GM12878 (cell line): ENCODE data around the gene KCNMB2. TPM values are rescaled to one million over a fixed set of nuclear protein-coding genes. Genes with fewer than 3 reads are reported as not detected.

Experiments
- ATAC-seq: fragments of 200-7000 bp; cut with Tn5 transposase; 3 replicates; pipeline ENCODE4 v1.9.1; 2020; ENCODE audit warnings: mild to moderate bottlenecking, moderate library complexity
- BruUV-seq: library from RNA; stranded (reverse); fragments of 400-500 nt; replicated peaks from 2 replicates; lab custom pipeline; 2021; lab: Mats Ljungman, UMichigan
- CTCF ChIA-PET: fragments of 300-600 bp; sonication (Branson Sonifier 250); formaldehyde crosslinking; extraction: SDS; loops from one replicate; lab custom pipeline; 2021; ENCODE audit warnings: inconsistent platforms; lab: Yijun Ruan, JAX
- POLR2A ChIA-PET: fragments of 350-600 bp; formaldehyde crosslinking; extraction: SDS; loops from one replicate; lab custom pipeline; 2021; ENCODE audit warnings: inconsistent platforms; lab: Charles Lee
- RAD21 ChIA-PET: fragments of 300-600 bp; sonication (Branson Sonifier 250); formaldehyde crosslinking; loops from one replicate; lab custom pipeline; 2023; ENCODE audit warnings: antibody characterized with exemption; ENCODE audit not compliant: unreplicated experiment; lab: Charles Lee
- SMC1A ChIA-PET: fragments of 300-600 bp; sonication (Branson Sonifier 250); formaldehyde crosslinking; loops from one replicate; lab custom pipeline; 2023; ENCODE audit not compliant: unreplicated experiment, uncharacterized antibody; lab: Charles Lee
- DNase-seq: peaks from one replicate; pipeline ENCODE4 v3.0.0-alpha.2; 2011; ENCODE audit warnings: low read depth, low spot score
- FAIRE-seq: peaks from 3 replicates; lab custom pipeline; 2011; peaks lifted over from hg19 to GRCh38; lab: Jason Lieb, UNC
- H2AFZ ChIP-seq: 2 replicates; pipeline ENCODE4 v1.6.0; 2011; ENCODE audit warnings: low read depth, low read length, control low read depth; ENCODE audit not compliant: control insufficient read depth
- H3K27ac ChIP-seq: 2 replicates; pipeline ENCODE4 v1.5.1; 2011; ENCODE audit warnings: control low read depth; ENCODE audit not compliant: control insufficient read depth, insufficient read depth
- H3K27me3 ChIP-seq, 2 experiments: replicated peaks in 1 of 2; 2 replicates each; pipeline versions ENCODE4 v1.6.0 to v1.6.1; 2011; ENCODE audit warnings: low read length in 1 of 2; ENCODE audit not compliant: control insufficient read depth in 2 of 2, insufficient read depth in 2 of 2
- H3K36me3 ChIP-seq, 2 experiments: 2 replicates each; pipeline ENCODE4 v1.5.1; 2011; ENCODE audit warnings: low read length in 1 of 2; ENCODE audit not compliant: control insufficient read depth in 2 of 2, insufficient read depth in 2 of 2
- H3K4me1 ChIP-seq: 2 replicates; pipeline ENCODE4 v1.6.1; 2011; ENCODE audit warnings: mild to moderate bottlenecking, low read length, moderate library complexity, mixed read lengths; ENCODE audit not compliant: control insufficient read depth, insufficient read depth
- H3K4me2 ChIP-seq: 2 replicates; pipeline ENCODE4 v1.6.0; 2011; ENCODE audit warnings: control low read depth; ENCODE audit not compliant: control insufficient read depth, insufficient read depth
- H3K4me3 ChIP-seq: fragments of 200-600 bp; sonication (generic); 2 replicates; pipeline ENCODE4 v1.5.1; 2016
- H3K79me2 ChIP-seq: 2 replicates; pipeline ENCODE4 v1.6.0; 2011; ENCODE audit warnings: low read length; ENCODE audit not compliant: control insufficient read depth, insufficient read depth
- H3K9ac ChIP-seq: 2 replicates; pipeline ENCODE4 v1.8.0; 2011; ENCODE audit warnings: low read length, control low read depth, mixed read lengths; ENCODE audit not compliant: control insufficient read depth, insufficient read depth
- H3K9me3 ChIP-seq: replicated peaks from 3 replicates; pipeline ENCODE4 v1.5.1; 2011; ENCODE audit warnings: mild to moderate bottlenecking, low read length; ENCODE audit not compliant: control insufficient read depth, insufficient read depth
- H4K20me1 ChIP-seq: 2 replicates; pipeline ENCODE4 v1.6.0; 2011; ENCODE audit not compliant: control insufficient read depth, insufficient read depth
- BMI1 ChIP-seq: fragments of 450-650 bp; IDR thresholded peaks from 2 replicates; pipeline ENCODE4 v1.6.1; 2016; ENCODE audit warnings: mild to moderate bottlenecking, moderate library complexity, borderline replicate concordance
- E4F1 ChIP-seq: fragments of 450-650 bp; IDR thresholded peaks from 2 replicates; pipeline ENCODE4 v1.6.1; 2018; ENCODE audit warnings: borderline replicate concordance, mild to moderate bottlenecking; ENCODE audit not compliant: partially characterized antibody
- ELK1 ChIP-seq: IDR thresholded peaks from 2 replicates; pipeline ENCODE4 v1.6.1; 2012; ENCODE audit warnings: low read depth, low read length, improper control_type of control experiment
- HDGF ChIP-seq: fragments of 450-650 bp; IDR thresholded peaks from 2 replicates; pipeline ENCODE4 v1.6.1; 2016; ENCODE audit warnings: antibody characterized with exemption
- MAX ChIP-seq: IDR thresholded peaks from 2 replicates; pipeline ENCODE4 v1.6.1; 2012; ENCODE audit warnings: low read depth, low read length, improper control_type of control experiment
- MYB ChIP-seq: fragments of 150-350 bp; IDR thresholded peaks from 2 replicates; pipeline ENCODE4 v1.6.1; 2014; ENCODE audit warnings: mild to moderate bottlenecking, low read depth, low read length, borderline replicate concordance
- SIX5 ChIP-seq: IDR thresholded peaks from 2 replicates; pipeline ENCODE4 v1.6.1; 2011; ENCODE audit warnings: mild to moderate bottlenecking, low read depth, low read length, moderate library complexity; ENCODE audit not compliant: severe bottlenecking
- SUPT20H ChIP-seq: IDR thresholded peaks from 2 replicates; pipeline ENCODE4 v1.6.1; 2011; ENCODE audit warnings: low read depth, mild to moderate bottlenecking, low read length, moderate library complexity, borderline replicate concordance; ENCODE audit not compliant: control insufficient read depth
- ZBED1 ChIP-seq: IDR thresholded peaks from 2 replicates; pipeline ENCODE4 v1.6.1; 2016; ENCODE audit warnings: borderline replicate concordance
- ZNF622 ChIP-seq: fragments of 450-650 bp; IDR thresholded peaks from 2 replicates; pipeline ENCODE4 v1.6.1; 2017; ENCODE audit warnings: mild to moderate bottlenecking, inconsistent platforms
- WGBS: methylation state at CpG from one replicate; pipeline ENCODE4 v1.1.6; 2016; ENCODE audit warnings: low lambda C conversion rate; ENCODE audit not compliant: insufficient replicate concordance, insufficient coverage; ENCODE audit errors: missing lambda C conversion rate; 5-methylcytosine and 5-hydroxymethylcytosine counted together
- in situ Hi-C: fragments of 300-500 bp; cut with MboI; formaldehyde crosslinking; loops from 9 replicates; pipeline ENCODE4 v1.14.3; 2018; ENCODE audit warnings: mixed read lengths
- intact Hi-C: fragments of 100-400 bp; cut with micrococcal nuclease; formaldehyde crosslinking; loops from one replicate; pipeline ENCODE4 v1.14.2; 2022; ENCODE audit not compliant: unreplicated experiment
- polyA plus RNA-seq, 11 experiments: library from polyadenylated mRNA; depleted of rRNA in 4 of 11; unstranded in 6 of 11; stranded (reverse) in 5 of 11; fragments of >200 nt; fragmentation: Nextera tagmentation in 4 of 11; fragmentation: Illumina TruSeq in 1 of 11; extraction: Ambion mirVana in 4 of 11; extraction: Trizol in 1 of 11; gene quantifications; 1 replicate in 1 of 11; 2 replicates in 10 of 11; pipeline versions ENCODE4 v1.2.1 to v1.2.3, GENCODE V29; 2011 to 2016; ENCODE audit warnings: inconsistent platforms in 2 of 11, missing spikeins in 2 of 11, low read depth in 1 of 11
- total RNA-seq, 4 experiments: library from RNA; depleted of rRNA in 3 of 4; stranded (reverse); fragments of >200 nt in 3 of 4; fragmentation: Illumina TruSeq in 1 of 4; extraction: Trizol in 1 of 4; gene quantifications; 2 replicates each; pipeline versions ENCODE4 v1.2.1 to v1.2.3, GENCODE V29; 2013 to 2021
- TF ChIP-seq, protein P1 (sequence below): IDR thresholded peaks from 2 replicates; pipeline ENCODE4 v1.6.1; 2012; ENCODE audit warnings: low read length, inconsistent platforms
- TF ChIP-seq, protein P2 (sequence below): fragments of 450-650 bp; IDR thresholded peaks from 2 replicates; pipeline ENCODE4 v1.6.1; 2017; ENCODE audit warnings: mild to moderate bottlenecking

Gene KCNMB2
- total and polyA plus RNA-seq, 10 of the 15 experiments (the other 5 are each of a cell fraction or from before 2014, with no cell fraction given) = 0.22 to 18.8 (median 11.0) TPM

- TF ChIP-seq SUPT20H = no peak
- TF ChIP-seq, protein P1, sequence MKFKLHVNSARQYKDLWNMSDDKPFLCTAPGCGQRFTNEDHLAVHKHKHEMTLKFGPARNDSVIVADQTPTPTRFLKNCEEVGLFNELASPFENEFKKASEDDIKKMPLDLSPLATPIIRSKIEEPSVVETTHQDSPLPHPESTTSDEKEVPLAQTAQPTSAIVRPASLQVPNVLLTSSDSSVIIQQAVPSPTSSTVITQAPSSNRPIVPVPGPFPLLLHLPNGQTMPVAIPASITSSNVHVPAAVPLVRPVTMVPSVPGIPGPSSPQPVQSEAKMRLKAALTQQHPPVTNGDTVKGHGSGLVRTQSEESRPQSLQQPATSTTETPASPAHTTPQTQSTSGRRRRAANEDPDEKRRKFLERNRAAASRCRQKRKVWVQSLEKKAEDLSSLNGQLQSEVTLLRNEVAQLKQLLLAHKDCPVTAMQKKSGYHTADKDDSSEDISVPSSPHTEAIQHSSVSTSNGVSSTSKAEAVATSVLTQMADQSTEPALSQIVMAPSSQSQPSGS = no peak
Measured at GRCh38 chr3:178634975-178635374, 98.7 kb downstream of the KCNMB2 start (continued).

DNA sequence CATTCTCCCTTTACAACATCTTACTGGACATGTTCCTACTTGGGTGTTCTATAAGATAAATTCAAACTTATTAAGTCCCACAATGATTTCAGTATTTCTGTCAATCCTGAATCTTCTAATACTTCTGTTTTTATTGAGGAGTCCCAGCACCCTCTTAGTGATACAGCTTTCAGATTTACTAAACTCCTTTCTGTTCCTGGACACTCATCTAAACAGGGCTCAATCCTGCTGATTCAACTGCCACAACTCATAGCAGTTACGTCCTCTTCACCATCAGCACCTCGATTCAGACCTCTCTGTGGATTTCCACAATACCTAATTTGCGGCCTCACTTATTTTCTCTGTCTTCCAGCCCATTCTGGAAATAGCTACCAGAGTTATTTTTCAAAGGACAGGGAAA lies 101.6 kb downstream of the KCNMB2 start:
- ATAC-seq = no peak
- no peak for DNase-seq
- H3K9me3 ChIP-seq = peaks cover 1% of the 10 kb centered on the region
- TF ChIP-seq E4F1 = no peak
- TF ChIP-seq ELK1 = no peak
- no peak for TF ChIP-seq ZBED1
- TF ChIP-seq MYB = no peak
- no peak for TF ChIP-seq MAX
- no peak for TF ChIP-seq BMI1
- TF ChIP-seq SIX5 = no peak
- TF ChIP-seq HDGF = no peak
- TF ChIP-seq, protein P2, sequence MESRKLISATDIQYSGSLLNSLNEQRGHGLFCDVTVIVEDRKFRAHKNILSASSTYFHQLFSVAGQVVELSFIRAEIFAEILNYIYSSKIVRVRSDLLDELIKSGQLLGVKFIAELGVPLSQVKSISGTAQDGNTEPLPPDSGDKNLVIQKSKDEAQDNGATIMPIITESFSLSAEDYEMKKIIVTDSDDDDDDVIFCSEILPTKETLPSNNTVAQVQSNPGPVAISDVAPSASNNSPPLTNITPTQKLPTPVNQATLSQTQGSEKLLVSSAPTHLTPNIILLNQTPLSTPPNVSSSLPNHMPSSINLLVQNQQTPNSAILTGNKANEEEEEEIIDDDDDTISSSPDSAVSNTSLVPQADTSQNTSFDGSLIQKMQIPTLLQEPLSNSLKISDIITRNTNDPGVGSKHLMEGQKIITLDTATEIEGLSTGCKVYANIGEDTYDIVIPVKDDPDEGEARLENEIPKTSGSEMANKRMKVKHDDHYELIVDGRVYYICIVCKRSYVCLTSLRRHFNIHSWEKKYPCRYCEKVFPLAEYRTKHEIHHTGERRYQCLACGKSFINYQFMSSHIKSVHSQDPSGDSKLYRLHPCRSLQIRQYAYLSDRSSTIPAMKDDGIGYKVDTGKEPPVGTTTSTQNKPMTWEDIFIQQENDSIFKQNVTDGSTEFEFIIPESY = no peak
- TF ChIP-seq ZNF622 = no peak
- no peak overlapping the region for H2AFZ ChIP-seq
- intact Hi-C loops = no loop called here
- ChIA-PET RAD21 (interaction anchor here (0.6 kb wide), 1 partner anchor 362 kb away, joined by 3 read pairs; no protein-coding TSS in a partner anchor), CTCF (no interaction called here), POLR2A (no interaction called here), SMC1A (no interaction called here)
- no peak overlapping the region for H3K4me3 ChIP-seq
- WGBS = 39% methylated on average over 3 of the region's 3 CpGs
- no peak for FAIRE-seq
- no peak overlapping the region for H3K9ac ChIP-seq
- H3K4me2 ChIP-seq = no peak overlapping the region
- H3K27ac ChIP-seq = no peak overlapping the region
- H3K4me1 ChIP-seq = no peaks in the 10 kb centered on the region
- H3K36me3 ChIP-seq = no peaks in the 10 kb centered on the region
- in situ Hi-C loops = no loop called here
- H3K27me3 ChIP-seq = no peaks in the 10 kb centered on the region
- no TSS peak for BruUV-seq
- no peaks in the 10 kb centered on the region for H4K20me1 ChIP-seq
- H3K79me2 ChIP-seq = no peaks in the 10 kb centered on the region
